Nephron (organoid): ENCODE measurements around the gene ZDHHC11.
"Not testable (repeated sequence)": the region's sequence is repeated elsewhere in the genome, so short reads cannot be mapped to it uniquely, and the experiment has no call there.

ENCODE experiments used
- H3K27ac Mint-ChIP-seq, 3 experiments: 2 replicates each; pipeline ENCODE4 v1.8.0; 2020; ENCODE audit warnings: mixed read lengths in 3 of 3, mild to moderate bottlenecking in 2 of 3, moderate library complexity in 1 of 3
- H3K27me3 Mint-ChIP-seq: 2 replicates; pipeline ENCODE4 v1.8.0; 2021; ENCODE audit warnings: low read depth, mild to moderate bottlenecking, moderate library complexity, mixed read lengths
- H3K36me3 Mint-ChIP-seq: 2 replicates; pipeline ENCODE4 v1.8.0; 2020; ENCODE audit warnings: low read depth, mixed read lengths
- H3K4me1 Mint-ChIP-seq: 2 replicates; pipeline ENCODE4 v1.8.0; 2020; ENCODE audit warnings: mixed read lengths
- H3K4me3 Mint-ChIP-seq, 3 experiments: 2 replicates each; pipeline ENCODE4 v1.8.0; 2020; ENCODE audit warnings: mild to moderate bottlenecking in 3 of 3, mixed read lengths in 3 of 3, moderate library complexity in 2 of 3
- H3K9me3 Mint-ChIP-seq: 2 replicates; pipeline ENCODE4 v1.8.0; 2020; ENCODE audit warnings: mixed read lengths
- CTCF ChIP-seq, 3 experiments: fragments of 200-600 bp; sonication (generic); IDR thresholded peaks; one replicate each; pipeline ENCODE4 v1.5.0; 2021; ENCODE audit warnings: antibody characterized with exemption in 3 of 3; ENCODE audit not compliant: unreplicated experiment in 3 of 3

ZDHHC11 gene

DNA sequence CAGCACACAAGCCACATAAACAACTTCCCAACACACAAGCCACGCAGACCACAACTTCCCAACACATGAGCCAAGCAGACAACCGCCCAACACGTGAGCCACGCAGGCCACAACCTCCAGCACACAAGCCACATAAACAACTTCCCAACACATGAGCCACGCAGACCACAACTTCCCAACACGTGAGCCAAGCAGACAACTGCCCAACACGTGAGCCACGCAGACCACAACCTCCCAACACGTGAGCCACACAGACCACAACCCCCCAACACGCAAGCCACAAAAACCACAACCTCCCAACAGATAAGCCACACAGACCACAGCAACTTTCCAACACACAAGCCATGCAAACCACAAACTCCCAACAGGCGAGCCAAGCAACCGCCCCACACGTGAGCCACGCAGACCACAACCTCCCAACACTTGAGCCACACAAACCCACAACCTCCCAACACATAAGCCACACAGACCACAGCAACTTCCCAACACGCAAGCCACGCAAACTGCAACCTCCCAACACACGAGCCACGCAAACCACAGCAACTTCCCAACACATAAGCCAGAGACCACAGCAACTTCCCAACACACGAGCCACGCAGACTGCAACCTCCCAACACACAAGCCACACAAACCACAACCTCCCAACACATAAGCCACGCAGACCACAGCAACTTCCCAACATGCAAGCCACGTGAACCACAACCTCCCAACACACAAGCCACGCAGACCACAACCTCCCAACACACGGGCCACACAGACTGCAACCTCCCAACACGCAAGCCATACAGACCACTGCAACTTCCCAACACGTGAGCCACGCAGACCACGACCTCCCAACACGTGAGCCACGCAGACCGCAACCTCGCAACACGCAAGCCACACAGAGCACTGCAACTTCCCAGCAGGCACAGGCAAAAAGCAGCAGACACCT is 31.7 kb upstream of the ZDHHC11 start:
- no peak overlapping the region for H3K27ac Mint-ChIP-seq
- no peak for TF ChIP-seq CTCF (IDR thresholded peaks at IDR 0.05; ENCODE audit: unreplicated experiment in 3 of 3)
- peaks cover 74% of the 10 kb centered on the region for H3K36me3 Mint-ChIP-seq
- no peaks in the 10 kb centered on the region for H3K9me3 Mint-ChIP-seq
- H3K4me3 Mint-ChIP-seq, result no peak overlapping the region
- H3K27me3 Mint-ChIP-seq, result no peaks in the 10 kb centered on the region
- no peaks in the 10 kb centered on the region for H3K4me1 Mint-ChIP-seq

DNA sequence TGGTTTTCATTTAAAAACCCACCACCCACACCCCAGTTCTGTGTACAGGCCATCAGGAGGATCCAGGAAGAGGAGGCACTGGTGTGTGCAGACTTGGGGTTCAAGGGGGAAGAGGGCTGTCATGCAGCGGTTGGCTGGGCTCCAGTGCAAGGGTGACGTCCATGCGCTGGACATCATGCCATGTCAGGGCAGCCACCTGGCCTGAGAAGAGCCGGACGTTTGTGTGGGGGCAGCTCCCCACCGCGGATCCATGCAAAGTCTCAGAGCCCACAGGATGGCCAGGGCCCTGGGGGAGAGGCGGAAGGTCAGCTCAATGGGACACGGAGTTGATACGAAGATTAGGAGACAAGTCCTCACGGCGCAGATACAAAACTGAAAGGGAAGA is 30.8 kb upstream of the ZDHHC11 start:
- Mint-ChIP-seq H3K27me3 (no peaks in the 10 kb centered on the region), H3K36me3 (peaks cover 74% of the 10 kb centered on the region), H3K4me1 (no peaks in the 10 kb centered on the region), H3K9me3 (no peaks in the 10 kb centered on the region), H3K27ac (no peak overlapping the region), H3K4me3 (no peak overlapping the region)
- TF ChIP-seq CTCF (IDR thresholded peaks at IDR 0.05; ENCODE audit: unreplicated experiment in 3 of 3), result no peak

GRCh38 chr5:880816-881550 is 30.2 kb upstream of the ZDHHC11 start:
- H3K4me1 Mint-ChIP-seq, result no peaks in the 10 kb centered on the region
- no peak for TF ChIP-seq CTCF (IDR thresholded peaks at IDR 0.05; ENCODE audit: unreplicated experiment in 3 of 3)
- H3K36me3 Mint-ChIP-seq, result peaks cover 73% of the 10 kb centered on the region
- no peaks in the 10 kb centered on the region for H3K27me3 Mint-ChIP-seq
- H3K4me3 Mint-ChIP-seq, result no peak overlapping the region
- no peak overlapping the region for H3K27ac Mint-ChIP-seq
- H3K9me3 Mint-ChIP-seq, result no peaks in the 10 kb centered on the region

DNA sequence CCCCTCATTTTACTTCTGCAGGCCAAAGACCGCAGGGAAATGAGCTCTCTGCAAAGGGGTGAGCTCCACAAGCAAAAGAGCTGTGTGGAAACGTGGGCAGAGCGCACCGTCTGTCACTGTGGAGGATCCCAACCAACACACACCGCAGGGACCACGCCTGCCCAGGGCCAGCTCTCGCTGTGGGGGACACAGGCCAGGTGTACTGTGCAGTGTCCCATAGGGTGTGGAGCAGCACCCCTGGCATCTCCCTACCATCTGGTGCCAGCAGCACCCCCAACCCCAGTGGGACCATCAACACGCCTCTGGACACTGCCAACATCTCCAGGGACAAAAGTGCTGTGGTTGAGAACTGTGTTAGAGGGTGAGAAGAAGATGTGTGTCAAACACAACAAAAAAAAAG is 27.9 kb upstream of the ZDHHC11 start:
- H3K36me3 Mint-ChIP-seq, result peaks cover 73% of the 10 kb centered on the region
- not testable (repeated sequence) for H3K4me3 Mint-ChIP-seq, H3K27ac Mint-ChIP-seq, H3K9me3 Mint-ChIP-seq, H3K27me3 Mint-ChIP-seq, H3K4me1 Mint-ChIP-seq

GRCh38 chr5:878125-878524 is 27.3 kb upstream of the ZDHHC11 start:
- H3K9me3 Mint-ChIP-seq, result no peaks in the 10 kb centered on the region
- H3K27me3 Mint-ChIP-seq, result no peaks in the 10 kb centered on the region
- no peak overlapping the region for H3K4me3 Mint-ChIP-seq
- no peak for TF ChIP-seq CTCF (IDR thresholded peaks at IDR 0.05; ENCODE audit: unreplicated experiment in 3 of 3)
- no peaks in the 10 kb centered on the region for H3K4me1 Mint-ChIP-seq
- no peak overlapping the region for H3K27ac Mint-ChIP-seq
- H3K36me3 Mint-ChIP-seq, result peaks cover 74% of the 10 kb centered on the region

DNA sequence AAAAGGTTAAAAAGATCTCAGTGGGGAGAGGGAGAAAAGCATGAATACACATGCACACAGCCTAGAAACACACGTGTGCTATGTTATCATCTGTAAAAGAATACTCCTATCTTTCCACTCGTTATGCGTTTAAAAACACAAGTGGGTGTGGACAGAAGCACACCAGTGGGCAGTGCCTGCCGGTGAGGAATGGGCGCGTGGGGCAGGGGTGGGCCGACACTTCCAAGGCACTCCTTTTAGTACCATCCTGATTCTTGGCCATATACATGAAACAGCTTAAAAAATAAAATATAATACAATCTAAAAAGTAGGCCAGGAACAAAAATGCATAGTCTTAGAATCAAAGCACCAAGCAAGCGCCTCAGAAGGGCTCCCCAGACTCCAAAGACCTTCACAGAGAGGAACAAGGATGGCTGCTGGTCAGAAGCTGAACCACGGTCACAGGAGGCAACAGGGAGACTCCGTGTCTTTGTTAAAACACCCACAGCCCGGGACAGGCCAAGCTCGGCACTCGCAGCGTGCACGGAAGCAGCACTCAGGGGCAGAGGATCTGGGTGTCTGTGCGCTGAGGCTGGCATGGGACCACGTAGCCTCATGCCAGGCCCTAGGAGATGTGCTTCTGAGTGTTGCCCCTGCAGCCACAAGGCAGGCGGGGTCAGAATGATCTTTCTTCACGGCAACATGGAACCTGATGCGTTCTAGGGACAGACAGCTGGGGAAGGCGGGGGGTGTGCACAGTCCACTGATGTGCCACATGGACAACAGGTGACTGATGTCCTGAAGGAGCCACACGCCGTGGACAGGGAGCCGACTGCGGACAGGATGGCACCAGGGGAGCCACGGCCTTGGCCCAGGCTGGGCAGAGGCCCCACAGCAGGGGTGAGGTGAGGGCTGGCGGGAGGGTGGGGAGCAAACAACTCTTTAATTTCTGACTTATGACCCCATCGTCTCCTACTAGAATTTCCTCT is 25.9 kb upstream of the ZDHHC11 start:
- Mint-ChIP-seq H3K4me1 (no peaks in the 10 kb centered on the region), H3K27me3 (no peaks in the 10 kb centered on the region), H3K36me3 (peaks cover 70% of the 10 kb centered on the region), H3K9me3 (no peaks in the 10 kb centered on the region), H3K27ac (no peak overlapping the region), H3K4me3 (no peak overlapping the region)
- TF ChIP-seq CTCF (IDR thresholded peaks at IDR 0.05; ENCODE audit: unreplicated experiment in 3 of 3), result no peak
